ENCODE data around the gene NCBP1. TPM values are rescaled to one million over a fixed set of nuclear protein-coding genes. Genes with fewer than 3 reads are reported as not detected.

NCBP1 gene
- total and polyA plus RNA-seq, 2 of the 4 experiments (the other 2 are of a cell fraction): 17.8 to 46.4 TPM

GRCh38 chr9:97666907-97667686 is 33.5 kb downstream of the NCBP1 start:
- H2AK5ac ChIP-seq (ENCODE audit: low read depth, low read length): no peak overlapping the region
- in situ Hi-C loops (cut with MboI; ENCODE audit: low sequenced_read_pairs): no loop called here
- intact Hi-C loops (cut with micrococcal nuclease): no loop called here
- no peak overlapping the region for H3K56ac ChIP-seq (ENCODE audit: extremely low read depth, insufficient read depth, low read length)
- no peak overlapping the region for H2BK20ac ChIP-seq (ENCODE audit: low read depth, low read length)
- H2AK9ac ChIP-seq (replicated peaks; ENCODE audit: low read depth, low read length, poor library complexity): no peak overlapping the region
- ChIA-PET CTCF (no interaction called here), POLR2A (ENCODE audit: unreplicated experiment) (no interaction called here)
- no peak overlapping the region for H2AFZ ChIP-seq (replicated peaks; ENCODE audit: low read length, poor library complexity)
- no peak overlapping the region for H2BK5ac ChIP-seq (ENCODE audit: low read depth, low read length, poor library complexity, severe bottlenecking)
- H3K14ac ChIP-seq (replicated peaks; ENCODE audit: low read depth, low read length): no peak overlapping the region
- WGBS, 2 experiments (ENCODE audit: extremely low coverage in 2 of 2, insufficient read length in 1 of 2): no CpG with 5 or more reads among the region's 5 CpGs
- H3K4me1 ChIP-seq (ENCODE audit: control insufficient read depth, insufficient read depth, low read length): no peaks in the 10 kb centered on the region; the same call in 1 of the 2 replicates
- H3K9me1 ChIP-seq (ENCODE audit: insufficient read depth, low read length): no peaks in the 10 kb centered on the region
- no peak overlapping the region for H4K91ac ChIP-seq (ENCODE audit: insufficient read depth, low read depth, low read length)
- no peak overlapping the region for H3K9ac ChIP-seq (ENCODE audit: low read depth, low read length)
- peaks cover 0 to 4% of the 10 kb centered on the region in 2 experiments; a peak in 1 of 4 replicates for H3K79me1 ChIP-seq (ENCODE audit: low read depth in 1 of 2, low read length in 2 of 2)
- H3K23ac ChIP-seq (ENCODE audit: low read depth, low read length): no peak overlapping the region
- no peak overlapping the region for H3K4ac ChIP-seq (ENCODE audit: low read depth, low read length)
- no peak overlapping the region for H3K27ac ChIP-seq (ENCODE audit: insufficient read depth, low read length)
- H3K9me3 ChIP-seq (ENCODE audit: control insufficient read depth, insufficient read depth, low read length): no peaks in the 10 kb centered on the region
- no peak overlapping the region for H3K4me3 ChIP-seq (ENCODE audit: insufficient read depth, low read depth, low read length)
- DNase-seq: no peak
- no peak overlapping the region for H3K4me2 ChIP-seq (ENCODE audit: low read depth, low read length)
- H2BK120ac ChIP-seq (ENCODE audit: low read depth, low read length): no peak overlapping the region
- peaks cover 52% of the 10 kb centered on the region for H3K36me3 ChIP-seq (ENCODE audit: control insufficient read depth, insufficient read depth, low read length)
- no peaks in the 10 kb centered on the region for H3K27me3 ChIP-seq (ENCODE audit: control insufficient read depth, insufficient read depth, low read length)
- dilution Hi-C loops (cut with HindIII; ENCODE audit: low sequenced_read_pairs, unreplicated experiment): no loop called here
- H4K8ac ChIP-seq (ENCODE audit: low read depth in 2 of 2, low read length in 2 of 2): no peak overlapping the region
- no TSS peak for BruUV-seq (replicated peaks)
- no peak overlapping the region for H2BK15ac ChIP-seq (ENCODE audit: low read depth, low read length)
- H4K20me1 ChIP-seq (ENCODE audit: insufficient read depth, low read length): no peaks in the 10 kb centered on the region
- no peak for ATAC-seq (ENCODE audit: low read depth)
- no peak overlapping the region for H4K5ac ChIP-seq (ENCODE audit: low read depth, low read length)
- H3K18ac ChIP-seq (ENCODE audit: low read depth, low read length): no peak overlapping the region
- TF ChIP-seq USF2 (IDR thresholded peaks at IDR 0.05; ENCODE audit: low read depth, low read length) (no peak), RCOR1 (IDR thresholded peaks at IDR 0.05; ENCODE audit: insufficient replicate concordance, low read length) (no peak), CHD1 (IDR thresholded peaks at IDR 0.05; ENCODE audit: low read depth, low read length) (no peak), FOS (IDR thresholded peaks at IDR 0.05; ENCODE audit: low read depth, low read length) (no peak), RAD21 (IDR thresholded peaks at IDR 0.05; ENCODE audit: low read length) (no peak), MXI1 (IDR thresholded peaks at IDR 0.05; ENCODE audit: borderline replicate concordance, low read depth, low read length) (no peak), MAFK (IDR thresholded peaks at IDR 0.05; ENCODE audit: low read depth, low read length) (no peak), MAZ (IDR thresholded peaks at IDR 0.05; ENCODE audit: borderline replicate concordance, low read depth, low read length) (no peak), CTCF (conservative IDR thresholded peaks at IDR 0.05; ENCODE audit: low read depth, low read length) (no peak), SMC3 (IDR thresholded peaks at IDR 0.05; ENCODE audit: low read depth, low read length) (no peak), CEBPB (IDR thresholded peaks at IDR 0.05; ENCODE audit: low read depth, low read length) (no peak), POLR2A (IDR thresholded peaks at IDR 0.05; ENCODE audit: low read depth, low read length) (no peak), ELK1 (IDR thresholded peaks at IDR 0.05; ENCODE audit: borderline replicate concordance, low read depth, low read length) (no peak), RFX5 (IDR thresholded peaks at IDR 0.05; ENCODE audit: low read depth, low read length) (no peak), NFE2L2 (IDR thresholded peaks at IDR 0.05; ENCODE audit: low read depth, low read length) (no peak), BHLHE40 (IDR thresholded peaks at IDR 0.05; ENCODE audit: low read depth, low read length) (no peak)
